HepG2 (cell line): ENCODE results near the gene GTPBP6. TPM values are rescaled to one million over a fixed set of nuclear protein-coding genes. Genes with fewer than 3 reads are reported as not detected.

Experiments
- ATAD3A ChIP-seq: sonication (generic); formaldehyde crosslinking; IDR thresholded peaks from 2 replicates; pipeline ENCODE4 v1.4.0; 2020; ENCODE audit warnings: missing genetic modification reagents
- ATRX ChIP-seq: sonication (generic); formaldehyde crosslinking; IDR thresholded peaks from 2 replicates; pipeline ENCODE4 v1.4.0; 2020; ENCODE audit warnings: missing genetic modification reagents, borderline replicate concordance
- CHD4 ChIP-seq: fragments of 200-600 bp; sonication (generic); IDR thresholded peaks from 2 replicates; pipeline ENCODE4 v1.7.0; 2017; ENCODE audit warnings: mild to moderate bottlenecking, low read length, borderline replicate concordance
- EEA1 ChIP-seq: sonication (generic); formaldehyde crosslinking; IDR thresholded peaks from 2 replicates; pipeline ENCODE4 v1.5.1; 2020; ENCODE audit warnings: mild to moderate bottlenecking, missing genetic modification reagents, borderline replicate concordance
- ERF ChIP-seq: IDR thresholded peaks from 2 replicates; pipeline ENCODE4 v1.6.1; 2018; ENCODE audit warnings: missing biosample characterization, missing genetic modification reagents
- FLYWCH1 ChIP-seq: sonication (generic); formaldehyde crosslinking; IDR thresholded peaks from 2 replicates; pipeline ENCODE4 v1.8.1; 2023; ENCODE audit warnings: mild to moderate bottlenecking, missing genetic modification reagents
- KDM5A ChIP-seq: fragments of 200-600 bp; sonication (generic); IDR thresholded peaks from 2 replicates; pipeline ENCODE4 v1.7.0; 2018; ENCODE audit warnings: antibody characterized with exemption, mild to moderate bottlenecking, low read length, borderline replicate concordance
- MAF1 ChIP-seq: sonication (generic); formaldehyde crosslinking; IDR thresholded peaks from 2 replicates; pipeline ENCODE4 v1.5.0; 2020; ENCODE audit warnings: missing genetic modification reagents, borderline replicate concordance
- MATR3 ChIP-seq: sonication (generic); formaldehyde crosslinking; IDR thresholded peaks from 2 replicates; pipeline ENCODE4 v1.4.0; 2020; ENCODE audit warnings: missing genetic modification reagents
- MBNL3 ChIP-seq: fragments of 250-450 bp; sonication (Bioruptor Pico); conservative IDR thresholded peaks from 2 replicates; pipeline ENCODE4 v1.8.0; 2022; ENCODE audit warnings: mild to moderate bottlenecking, inconsistent platforms
- MIER2 ChIP-seq: IDR thresholded peaks from 2 replicates; pipeline ENCODE4 v1.6.1; 2016; ENCODE audit warnings: missing biosample characterization, missing genetic modification reagents
- NFE2 ChIP-seq: sonication (generic); formaldehyde crosslinking; IDR thresholded peaks from 2 replicates; pipeline ENCODE4 v1.4.0; 2020; ENCODE audit warnings: missing genetic modification reagents
- NFE2L1 ChIP-seq: sonication (generic); formaldehyde crosslinking; IDR thresholded peaks from 2 replicates; pipeline ENCODE4 v1.4.0; 2020; ENCODE audit warnings: missing genetic modification reagents, mild to moderate bottlenecking, borderline replicate concordance
- RFX5 ChIP-seq: IDR thresholded peaks from 2 replicates; pipeline ENCODE4 v1.6.1; 2011; ENCODE audit warnings: low read depth, low read length, improper control_type of control experiment
- SALL2 ChIP-seq: sonication (generic); formaldehyde crosslinking; IDR thresholded peaks from 2 replicates; pipeline ENCODE4 v1.8.1; 2023; ENCODE audit warnings: mild to moderate bottlenecking, missing genetic modification reagents, inconsistent platforms
- SP1 ChIP-seq, 2 experiments: fragments of 450-650 bp in 1 of 2; sonication (generic) in 1 of 2; formaldehyde crosslinking in 1 of 2; IDR thresholded peaks; 2 replicates each; pipeline versions ENCODE4 v1.4.0 to v1.6.1; 2016 to 2020; ENCODE audit warnings: missing genetic modification reagents in 1 of 2
- SRSF1 ChIP-seq: fragments of 200-400 bp; formaldehyde crosslinking; optimal IDR thresholded peaks from 2 replicates; pipeline ENCODE3; 2017; ENCODE audit warnings: mild to moderate bottlenecking, low read depth, low read length, moderate library complexity
- TOE1 ChIP-seq: sonication (generic); formaldehyde crosslinking; IDR thresholded peaks from 2 replicates; pipeline ENCODE4 v1.4.0; 2020; ENCODE audit warnings: mild to moderate bottlenecking, missing genetic modification reagents
- ZBTB25 ChIP-seq: IDR thresholded peaks from 2 replicates; pipeline ENCODE4 v1.6.1; 2018; ENCODE audit warnings: missing genetic modification reagents
- ZFAT ChIP-seq: sonication (generic); formaldehyde crosslinking; conservative IDR thresholded peaks from 2 replicates; pipeline ENCODE4 v1.8.1; 2023; ENCODE audit warnings: missing genetic modification reagents, inconsistent platforms
- ZNF251 ChIP-seq: sonication (generic); formaldehyde crosslinking; IDR thresholded peaks from 2 replicates; pipeline ENCODE4 v1.9.0; 2021; ENCODE audit warnings: mild to moderate bottlenecking, missing genetic modification reagents
- ZNF383 ChIP-seq: sonication (generic); formaldehyde crosslinking; IDR thresholded peaks from 2 replicates; pipeline ENCODE4 v1.4.0; 2020; ENCODE audit warnings: missing genetic modification reagents, mild to moderate bottlenecking, borderline replicate concordance
- ZNF546 ChIP-seq: sonication (generic); formaldehyde crosslinking; conservative IDR thresholded peaks from 2 replicates; pipeline ENCODE4 v1.8.1; 2023; ENCODE audit warnings: mild to moderate bottlenecking, missing genetic modification reagents
- ZNF580 ChIP-seq: IDR thresholded peaks from 2 replicates; pipeline ENCODE4 v1.6.1; 2016; ENCODE audit warnings: low read depth, borderline replicate concordance
- ZNF670 ChIP-seq: sonication (generic); formaldehyde crosslinking; IDR thresholded peaks from 2 replicates; pipeline ENCODE4 v1.8.0; 2022; ENCODE audit warnings: mild to moderate bottlenecking, missing genetic modification reagents, borderline replicate concordance
- ZNF720 ChIP-seq: sonication (generic); formaldehyde crosslinking; IDR thresholded peaks from 2 replicates; pipeline ENCODE4 v1.4.0; 2020; ENCODE audit warnings: missing genetic modification reagents
- ZNF747 ChIP-seq: sonication (generic); formaldehyde crosslinking; IDR thresholded peaks from 2 replicates; pipeline ENCODE4 v1.8.1; 2023; ENCODE audit warnings: missing genetic modification reagents, mild to moderate bottlenecking, borderline replicate concordance
- ZNF782 ChIP-seq: sonication (generic); formaldehyde crosslinking; IDR thresholded peaks from 2 replicates; pipeline ENCODE4 v1.4.0; 2020; ENCODE audit warnings: missing genetic modification reagents, mild to moderate bottlenecking, borderline replicate concordance
- polyA plus RNA-seq, 8 experiments: library from polyadenylated mRNA; depleted of rRNA in 3 of 8; stranded (reverse) in 7 of 8; unstranded in 1 of 8; fragments of >200 nt; fragmentation: Illumina TruSeq in 4 of 8; extraction: Trizol in 4 of 8; gene quantifications; 2 replicates each; pipeline versions ENCODE4 v1.2.1 to v1.2.3, GENCODE V29; 2011 to 2016; ENCODE audit warnings: low read depth in 4 of 8, missing spikeins in 1 of 8, mixed read lengths in 1 of 8; ENCODE audit not compliant: insufficient read depth in 1 of 8
- total RNA-seq, 5 experiments: library from RNA; depleted of rRNA; stranded (reverse); fragments of >200 nt; fragmentation: Illumina TruSeq; extraction: Trizol; gene quantifications; 2 replicates each; pipeline ENCODE4 v1.2.3, GENCODE V29; 2016; ENCODE audit warnings: low read depth in 1 of 5
- TF ChIP-seq, protein P1 (sequence below): sonication (generic); formaldehyde crosslinking; IDR thresholded peaks from 2 replicates; pipeline ENCODE4 v1.4.0; 2020; ENCODE audit warnings: mild to moderate bottlenecking, missing genetic modification reagents
- TF ChIP-seq, protein P2 (sequence below): sonication (generic); formaldehyde crosslinking; IDR thresholded peaks from 2 replicates; pipeline ENCODE4 v1.5.0; 2020; ENCODE audit warnings: mild to moderate bottlenecking, low read depth, missing genetic modification reagents, borderline replicate concordance

GTPBP6 gene
- total and polyA plus RNA-seq, 2 of the 13 experiments (the other 11 are each of a cell fraction or from before 2014, with no cell fraction given) = 20.2 to 39.6 TPM

GRCh38 chrX:262381-262909 is 56.2 kb downstream of the GTPBP6 start (continued):
- no peak for TF ChIP-seq MAF1
- TF ChIP-seq NFE2L1 (CRISPR knock-in tag) = no peak
- TF ChIP-seq ZFAT = no peak
- TF ChIP-seq SP1 (IDR thresholded peaks at IDR 0.05) = no peak
- no peak for TF ChIP-seq SP1 (CRISPR knock-in tag; IDR thresholded peaks at IDR 0.05)
- no peak for TF ChIP-seq FLYWCH1
- peak; percentile 97 for TF ChIP-seq SRSF1
- no peak for TF ChIP-seq ATAD3A (CRISPR knock-in tag)
- TF ChIP-seq ERF (CRISPR knock-in tag) = no peak
- TF ChIP-seq RFX5 = no peak
- peak; percentile 68 for TF ChIP-seq ZNF747 (CRISPR knock-in tag)
- TF ChIP-seq, protein P1, sequence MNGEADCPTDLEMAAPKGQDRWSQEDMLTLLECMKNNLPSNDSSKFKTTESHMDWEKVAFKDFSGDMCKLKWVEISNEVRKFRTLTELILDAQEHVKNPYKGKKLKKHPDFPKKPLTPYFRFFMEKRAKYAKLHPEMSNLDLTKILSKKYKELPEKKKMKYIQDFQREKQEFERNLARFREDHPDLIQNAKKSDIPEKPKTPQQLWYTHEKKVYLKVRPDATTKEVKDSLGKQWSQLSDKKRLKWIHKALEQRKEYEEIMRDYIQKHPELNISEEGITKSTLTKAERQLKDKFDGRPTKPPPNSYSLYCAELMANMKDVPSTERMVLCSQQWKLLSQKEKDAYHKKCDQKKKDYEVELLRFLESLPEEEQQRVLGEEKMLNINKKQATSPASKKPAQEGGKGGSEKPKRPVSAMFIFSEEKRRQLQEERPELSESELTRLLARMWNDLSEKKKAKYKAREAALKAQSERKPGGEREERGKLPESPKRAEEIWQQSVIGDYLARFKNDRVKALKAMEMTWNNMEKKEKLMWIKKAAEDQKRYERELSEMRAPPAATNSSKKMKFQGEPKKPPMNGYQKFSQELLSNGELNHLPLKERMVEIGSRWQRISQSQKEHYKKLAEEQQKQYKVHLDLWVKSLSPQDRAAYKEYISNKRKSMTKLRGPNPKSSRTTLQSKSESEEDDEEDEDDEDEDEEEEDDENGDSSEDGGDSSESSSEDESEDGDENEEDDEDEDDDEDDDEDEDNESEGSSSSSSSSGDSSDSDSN (CRISPR knock-in tag) = no peak
- TF ChIP-seq ZNF670 (CRISPR knock-in tag) = no peak
- TF ChIP-seq ZNF383 (CRISPR knock-in tag) = no peak
- no peak for TF ChIP-seq TOE1
- no peak for TF ChIP-seq ZNF720 (CRISPR knock-in tag)
- TF ChIP-seq CHD4 = peak; percentile 80; the same call in 1 of the 2 replicates
- TF ChIP-seq ZNF782 (CRISPR knock-in tag) = no peak
- TF ChIP-seq NFE2 = no peak
- TF ChIP-seq ZNF580 (CRISPR knock-in tag) = no peak
- no peak for TF ChIP-seq SALL2
- TF ChIP-seq ZNF546 (CRISPR knock-in tag) = no peak
- TF ChIP-seq MBNL3 (CRISPR knock-in tag) = no peak
- no peak for TF ChIP-seq ZBTB25 (CRISPR knock-in tag)
- TF ChIP-seq KDM5A = no peak
- no peak for TF ChIP-seq MIER2 (CRISPR knock-in tag)
- TF ChIP-seq ZNF251 (CRISPR knock-in tag) = no peak
- TF ChIP-seq ATRX (CRISPR knock-in tag) = no peak
- TF ChIP-seq MATR3 (CRISPR knock-in tag) = no peak
- TF ChIP-seq, protein P2, sequence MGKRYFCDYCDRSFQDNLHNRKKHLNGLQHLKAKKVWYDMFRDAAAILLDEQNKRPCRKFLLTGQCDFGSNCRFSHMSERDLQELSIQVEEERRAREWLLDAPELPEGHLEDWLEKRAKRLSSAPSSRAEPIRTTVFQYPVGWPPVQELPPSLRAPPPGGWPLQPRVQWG (CRISPR knock-in tag) = no peak
- TF ChIP-seq EEA1 (CRISPR knock-in tag) = no peak
